GM12878 (cell line): ENCODE results near the gene SPEG. TPM values are rescaled to one million over a fixed set of nuclear protein-coding genes. Genes with fewer than 3 reads are reported as not detected.

Source experiments
- ATAC-seq: fragments of 200-7000 bp; cut with Tn5 transposase; 3 replicates; pipeline ENCODE4 v1.9.1; 2020; ENCODE audit warnings: mild to moderate bottlenecking, moderate library complexity
- BruUV-seq: library from RNA; stranded (reverse); fragments of 400-500 nt; replicated peaks from 2 replicates; lab custom pipeline; 2021; lab: Mats Ljungman, UMichigan
- CTCF ChIA-PET: fragments of 300-600 bp; sonication (Branson Sonifier 250); formaldehyde crosslinking; extraction: SDS; loops from one replicate; lab custom pipeline; 2021; ENCODE audit warnings: inconsistent platforms; lab: Yijun Ruan, JAX
- POLR2A ChIA-PET: fragments of 350-600 bp; formaldehyde crosslinking; extraction: SDS; loops from one replicate; lab custom pipeline; 2021; ENCODE audit warnings: inconsistent platforms; lab: Charles Lee
- RAD21 ChIA-PET: fragments of 300-600 bp; sonication (Branson Sonifier 250); formaldehyde crosslinking; loops from one replicate; lab custom pipeline; 2023; ENCODE audit warnings: antibody characterized with exemption; ENCODE audit not compliant: unreplicated experiment; lab: Charles Lee
- SMC1A ChIA-PET: fragments of 300-600 bp; sonication (Branson Sonifier 250); formaldehyde crosslinking; loops from one replicate; lab custom pipeline; 2023; ENCODE audit not compliant: unreplicated experiment, uncharacterized antibody; lab: Charles Lee
- DNase-seq: peaks from one replicate; pipeline ENCODE4 v3.0.0-alpha.2; 2011; ENCODE audit warnings: low read depth, low spot score
- FAIRE-seq: peaks from 3 replicates; lab custom pipeline; 2011; peaks lifted over from hg19 to GRCh38; lab: Jason Lieb, UNC
- H2AFZ ChIP-seq: 2 replicates; pipeline ENCODE4 v1.6.0; 2011; ENCODE audit warnings: low read depth, low read length, control low read depth; ENCODE audit not compliant: control insufficient read depth
- H3K27ac ChIP-seq: 2 replicates; pipeline ENCODE4 v1.5.1; 2011; ENCODE audit warnings: control low read depth; ENCODE audit not compliant: control insufficient read depth, insufficient read depth
- H3K27me3 ChIP-seq, 2 experiments: replicated peaks in 1 of 2; 2 replicates each; pipeline versions ENCODE4 v1.6.0 to v1.6.1; 2011; ENCODE audit warnings: low read length in 1 of 2; ENCODE audit not compliant: control insufficient read depth in 2 of 2, insufficient read depth in 2 of 2
- H3K36me3 ChIP-seq, 2 experiments: 2 replicates each; pipeline ENCODE4 v1.5.1; 2011; ENCODE audit warnings: low read length in 1 of 2; ENCODE audit not compliant: control insufficient read depth in 2 of 2, insufficient read depth in 2 of 2
- H3K4me1 ChIP-seq: 2 replicates; pipeline ENCODE4 v1.6.1; 2011; ENCODE audit warnings: mild to moderate bottlenecking, low read length, moderate library complexity, mixed read lengths; ENCODE audit not compliant: control insufficient read depth, insufficient read depth
- H3K4me2 ChIP-seq: 2 replicates; pipeline ENCODE4 v1.6.0; 2011; ENCODE audit warnings: control low read depth; ENCODE audit not compliant: control insufficient read depth, insufficient read depth
- H3K4me3 ChIP-seq: fragments of 200-600 bp; sonication (generic); 2 replicates; pipeline ENCODE4 v1.5.1; 2016
- H3K79me2 ChIP-seq: 2 replicates; pipeline ENCODE4 v1.6.0; 2011; ENCODE audit warnings: low read length; ENCODE audit not compliant: control insufficient read depth, insufficient read depth
- H3K9ac ChIP-seq: 2 replicates; pipeline ENCODE4 v1.8.0; 2011; ENCODE audit warnings: low read length, control low read depth, mixed read lengths; ENCODE audit not compliant: control insufficient read depth, insufficient read depth
- H3K9me3 ChIP-seq: replicated peaks from 3 replicates; pipeline ENCODE4 v1.5.1; 2011; ENCODE audit warnings: mild to moderate bottlenecking, low read length; ENCODE audit not compliant: control insufficient read depth, insufficient read depth
- H4K20me1 ChIP-seq: 2 replicates; pipeline ENCODE4 v1.6.0; 2011; ENCODE audit not compliant: control insufficient read depth, insufficient read depth
- REST ChIP-seq: IDR thresholded peaks from 2 replicates; pipeline ENCODE4 v1.6.1; 2012; ENCODE audit warnings: mild to moderate bottlenecking, low read depth, low read length
- TCF3 ChIP-seq: IDR thresholded peaks from 2 replicates; pipeline ENCODE4 v1.6.1; 2012; ENCODE audit warnings: low read depth, mild to moderate bottlenecking, low read length, borderline replicate concordance; ENCODE audit not compliant: insufficient read depth
- WGBS: methylation state at CpG from one replicate; pipeline ENCODE4 v1.1.6; 2016; ENCODE audit warnings: low lambda C conversion rate; ENCODE audit not compliant: insufficient replicate concordance, insufficient coverage; ENCODE audit errors: missing lambda C conversion rate; 5-methylcytosine and 5-hydroxymethylcytosine counted together
- in situ Hi-C: fragments of 300-500 bp; cut with MboI; formaldehyde crosslinking; loops from 9 replicates; pipeline ENCODE4 v1.14.3; 2018; ENCODE audit warnings: mixed read lengths
- intact Hi-C: fragments of 100-400 bp; cut with micrococcal nuclease; formaldehyde crosslinking; loops from one replicate; pipeline ENCODE4 v1.14.2; 2022; ENCODE audit not compliant: unreplicated experiment
- polyA plus RNA-seq, 11 experiments: library from polyadenylated mRNA; depleted of rRNA in 4 of 11; unstranded in 6 of 11; stranded (reverse) in 5 of 11; fragments of >200 nt; fragmentation: Nextera tagmentation in 4 of 11; fragmentation: Illumina TruSeq in 1 of 11; extraction: Ambion mirVana in 4 of 11; extraction: Trizol in 1 of 11; gene quantifications; 1 replicate in 1 of 11; 2 replicates in 10 of 11; pipeline versions ENCODE4 v1.2.1 to v1.2.3, GENCODE V29; 2011 to 2016; ENCODE audit warnings: inconsistent platforms in 2 of 11, missing spikeins in 2 of 11, low read depth in 1 of 11
- total RNA-seq, 4 experiments: library from RNA; depleted of rRNA in 3 of 4; stranded (reverse); fragments of >200 nt in 3 of 4; fragmentation: Illumina TruSeq in 1 of 4; extraction: Trizol in 1 of 4; gene quantifications; 2 replicates each; pipeline versions ENCODE4 v1.2.1 to v1.2.3, GENCODE V29; 2013 to 2021

The SPEG gene
- total and polyA plus RNA-seq, 10 of the 15 experiments (the other 5 are each of a cell fraction or from before 2014, with no cell fraction given): 0.03 to 0.28 TPM; not detected in 8

DNA sequence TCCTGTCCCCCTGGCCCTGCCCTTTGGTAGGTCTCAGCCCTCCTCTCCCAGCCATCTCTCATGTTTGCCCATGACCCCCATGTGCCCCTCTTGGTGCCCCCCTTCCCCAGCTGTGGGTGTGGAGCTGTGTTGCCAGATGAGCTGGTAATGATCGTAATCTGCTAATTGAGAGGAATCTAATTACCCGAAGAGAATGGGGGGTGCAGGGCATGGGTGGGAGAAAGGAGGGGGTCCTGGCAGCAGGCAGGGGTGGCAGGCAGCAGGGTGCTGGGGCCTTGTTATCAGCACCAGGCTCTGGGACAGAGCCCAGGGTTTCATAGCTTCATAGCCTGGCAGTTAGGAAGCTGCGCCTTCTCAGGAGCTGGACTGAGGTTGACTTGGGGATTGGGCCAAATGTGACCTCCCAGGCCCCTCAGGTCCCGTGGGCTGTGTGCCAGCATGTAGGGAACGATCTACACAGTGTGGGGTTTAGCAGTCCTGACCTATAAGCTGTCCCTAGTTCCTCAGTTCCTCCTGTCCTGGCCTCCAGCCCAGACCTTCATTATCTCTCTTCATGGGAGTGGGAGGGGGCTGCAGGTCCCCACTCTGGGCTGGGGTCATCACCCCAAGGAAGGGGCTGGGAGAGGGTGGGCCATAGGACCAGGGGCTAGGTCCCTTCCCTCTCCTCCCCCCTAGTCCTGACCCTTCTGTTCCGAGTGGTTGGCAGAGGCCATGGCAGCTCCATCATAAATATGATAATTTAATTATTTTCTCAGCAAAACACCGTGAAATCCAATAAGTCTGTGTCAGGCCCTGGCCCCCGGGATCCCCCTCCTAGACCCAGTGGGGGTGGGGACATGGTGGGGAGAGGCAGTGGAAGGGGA is 73.2 kb downstream of the SPEG start:
- ChIA-PET SMC1A (interaction anchor here (0.8 kb wide), 1 partner anchor 12 kb away, joined by 4 read pairs; a partner anchor contains a TSS), CTCF (interaction anchor here (0.7 to 3.4 kb wide), 5 partner anchors 8 to 56 kb away, joined by 3 to 26 read pairs (median 3); partner anchors contain the start of gene GMPPA), POLR2A (no interaction called here), RAD21 (interaction anchor here (2.4 kb wide), 1 partner anchor 9 kb away, joined by 8 read pairs; the partner anchor contains the start of gene GMPPA)
- 51% methylated on average over 8 of the region's 8 CpGs for WGBS
- FAIRE-seq (no peak), DNase-seq (no peak), ATAC-seq (no peak)
- peaks cover 0 to 7% of the 10 kb centered on the region in 2 experiments; a peak in 2 of 4 replicates for H3K36me3 ChIP-seq
- in situ Hi-C loops: no loop called here
- H3K4me3 ChIP-seq: no peak overlapping the region
- no peaks in the 10 kb centered on the region for H4K20me1 ChIP-seq
- H3K4me1 ChIP-seq: no peaks in the 10 kb centered on the region
- H2AFZ ChIP-seq: no peak overlapping the region
- TF ChIP-seq REST (peak; percentile 42; the same call in 1 of the 2 replicates), TCF3 (no peak)
- BruUV-seq: no TSS peak
- H3K79me2 ChIP-seq: no peaks in the 10 kb centered on the region
- H3K4me2 ChIP-seq: no peak overlapping the region
- peaks cover 6% of the 10 kb centered on the region in 2 experiments; a peak in 3 of 4 replicates for H3K27me3 ChIP-seq
- H3K9ac ChIP-seq: no peak overlapping the region
- H3K27ac ChIP-seq: no peak overlapping the region
- intact Hi-C loops: no loop called here
- H3K9me3 ChIP-seq: no peaks in the 10 kb centered on the region
